SU-DHL-6 (cell line): ENCODE data around the gene ACER2.

Experiments used
- H2AFZ ChIP-seq: fragments of 200-600 bp; sonication (generic); 2 replicates; pipeline ENCODE4 v1.6.1; 2014; ENCODE audit warnings: low read depth, mild to moderate bottlenecking, moderate library complexity, mixed read lengths, antibody characterized with exemption, low read length; ENCODE audit not compliant: severe bottlenecking
- H3F3A ChIP-seq: fragments of 200-600 bp; shearing (Covaris generic); 2 replicates; pipeline ENCODE4 v1.6.0; 2016; ENCODE audit warnings: antibody characterized with exemption, mild to moderate bottlenecking; ENCODE audit not compliant: insufficient read depth
- H3K27ac ChIP-seq: fragments of 200-600 bp; sonication (generic); 2 replicates; pipeline ENCODE4 v1.5.1; 2016; ENCODE audit warnings: low read depth, mild to moderate bottlenecking, low read length, moderate library complexity, mixed read lengths
- H3K27me3 ChIP-seq: fragments of 200-600 bp; sonication (generic), shearing (Covaris generic); 2 replicates; pipeline ENCODE4 v1.6.0; 2014; ENCODE audit warnings: mild to moderate bottlenecking, low read length
- H3K36me3 ChIP-seq: fragments of 200-600 bp; sonication (generic); 2 replicates; pipeline ENCODE4 v1.6.1; 2014; ENCODE audit warnings: mild to moderate bottlenecking, low read length, mixed read lengths
- H3K4me2 ChIP-seq: fragments of 300-600, 200-600 bp; shearing (Covaris generic), sonication (generic); 2 replicates; pipeline ENCODE4 v1.6.0; 2014; ENCODE audit warnings: low read length, low read depth, mild to moderate bottlenecking; ENCODE audit not compliant: poor library complexity, severe bottlenecking
- H3K4me3 ChIP-seq: fragments of 200-600 bp; sonication (generic); 2 replicates; pipeline ENCODE4 v1.5.1; 2014; ENCODE audit warnings: antibody characterized with exemption, low read length, mild to moderate bottlenecking, mixed read lengths; ENCODE audit not compliant: insufficient read depth, poor library complexity, severe bottlenecking
- H3K79me2 ChIP-seq: fragments of 200-600 bp; sonication (generic); 2 replicates; pipeline ENCODE4 v1.6.1; 2014; ENCODE audit warnings: mild to moderate bottlenecking, low read length, moderate library complexity; ENCODE audit not compliant: insufficient read depth
- H3K9ac ChIP-seq: fragments of 200-600 bp; sonication (generic); 2 replicates; pipeline ENCODE4 v1.7.0; 2014; ENCODE audit warnings: mild to moderate bottlenecking, low read length
- H3K9me2 ChIP-seq: fragments of 200-600 bp; sonication (generic); replicated peaks from 2 replicates; pipeline ENCODE4 v1.6.1; 2014; ENCODE audit warnings: low read length; ENCODE audit not compliant: insufficient read depth
- H3K9me3 ChIP-seq: fragments of 200-600 bp; sonication (generic); 2 replicates; pipeline ENCODE4 v1.6.1; 2014; ENCODE audit warnings: low read length, mixed read lengths; ENCODE audit not compliant: insufficient read depth
- H4K20me1 ChIP-seq: fragments of 200-600 bp; sonication (generic); 2 replicates; pipeline ENCODE4 v1.6.1; 2014; ENCODE audit warnings: low read depth, mild to moderate bottlenecking, antibody characterized with exemption, low read length, moderate library complexity, mixed read lengths
- EZH2phosphoT487 ChIP-seq: fragments of 200-600 bp; sonication (generic), shearing (Covaris generic); conservative IDR thresholded peaks from 2 replicates; pipeline ENCODE4 v1.6.1; 2018; ENCODE audit warnings: mild to moderate bottlenecking, antibody characterized with exemption, low read length, moderate library complexity, mixed read lengths
- TF ChIP-seq, protein P1 (sequence below): fragments of 200-600 bp; sonication (generic); IDR thresholded peaks from one replicate; pipeline ENCODE4 v1.5.1; 2017; ENCODE audit warnings: antibody characterized with exemption, mild to moderate bottlenecking, low read length, moderate library complexity; ENCODE audit not compliant: insufficient read depth, poor library complexity, severe bottlenecking

ACER2 gene

DNA sequence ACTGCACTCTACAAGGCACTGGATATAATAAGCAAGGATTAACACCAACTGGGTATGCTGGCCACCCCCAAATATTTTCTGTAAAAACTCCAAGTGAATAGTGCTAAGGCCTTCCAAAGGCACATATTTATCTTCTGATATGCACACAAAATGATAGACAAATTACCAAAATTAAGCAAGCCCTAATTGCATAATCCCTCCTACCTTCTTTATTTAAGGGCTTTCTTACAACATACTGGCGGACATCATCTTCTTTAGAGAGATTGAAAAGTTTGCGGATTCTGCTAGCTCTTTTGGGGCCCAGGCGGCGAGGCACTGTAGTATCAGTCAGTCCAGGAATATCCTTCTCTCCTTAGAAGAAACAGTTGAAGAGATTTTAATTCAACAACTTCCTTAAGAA is 30.6 kb upstream of the ACER2 start:
- peak overlapping the region; percentile 93 for H3K9ac ChIP-seq
- H3F3A ChIP-seq, result peaks cover 86% of the 10 kb centered on the region
- H3K27ac ChIP-seq, result peak overlapping the region; percentile 85
- no peak for TF ChIP-seq EZH2phosphoT487
- TF ChIP-seq, protein P1, sequence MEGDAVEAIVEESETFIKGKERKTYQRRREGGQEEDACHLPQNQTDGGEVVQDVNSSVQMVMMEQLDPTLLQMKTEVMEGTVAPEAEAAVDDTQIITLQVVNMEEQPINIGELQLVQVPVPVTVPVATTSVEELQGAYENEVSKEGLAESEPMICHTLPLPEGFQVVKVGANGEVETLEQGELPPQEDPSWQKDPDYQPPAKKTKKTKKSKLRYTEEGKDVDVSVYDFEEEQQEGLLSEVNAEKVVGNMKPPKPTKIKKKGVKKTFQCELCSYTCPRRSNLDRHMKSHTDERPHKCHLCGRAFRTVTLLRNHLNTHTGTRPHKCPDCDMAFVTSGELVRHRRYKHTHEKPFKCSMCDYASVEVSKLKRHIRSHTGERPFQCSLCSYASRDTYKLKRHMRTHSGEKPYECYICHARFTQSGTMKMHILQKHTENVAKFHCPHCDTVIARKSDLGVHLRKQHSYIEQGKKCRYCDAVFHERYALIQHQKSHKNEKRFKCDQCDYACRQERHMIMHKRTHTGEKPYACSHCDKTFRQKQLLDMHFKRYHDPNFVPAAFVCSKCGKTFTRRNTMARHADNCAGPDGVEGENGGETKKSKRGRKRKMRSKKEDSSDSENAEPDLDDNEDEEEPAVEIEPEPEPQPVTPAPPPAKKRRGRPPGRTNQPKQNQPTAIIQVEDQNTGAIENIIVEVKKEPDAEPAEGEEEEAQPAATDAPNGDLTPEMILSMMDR, result no peak
- peak overlapping the region; percentile 97 for H3K4me3 ChIP-seq
- H2AFZ ChIP-seq, result no peak overlapping the region
- peaks cover 40% of the 10 kb centered on the region for H4K20me1 ChIP-seq
- H3K27me3 ChIP-seq, result no peaks in the 10 kb centered on the region
- peak overlapping the region; percentile 83 for H3K4me2 ChIP-seq
- no peaks in the 10 kb centered on the region for H3K9me3 ChIP-seq
- peaks cover 62% of the 10 kb centered on the region for H3K36me3 ChIP-seq
- H3K79me2 ChIP-seq, result peaks cover 32% of the 10 kb centered on the region
- H3K9me2 ChIP-seq, result no peaks in the 10 kb centered on the region

DNA sequence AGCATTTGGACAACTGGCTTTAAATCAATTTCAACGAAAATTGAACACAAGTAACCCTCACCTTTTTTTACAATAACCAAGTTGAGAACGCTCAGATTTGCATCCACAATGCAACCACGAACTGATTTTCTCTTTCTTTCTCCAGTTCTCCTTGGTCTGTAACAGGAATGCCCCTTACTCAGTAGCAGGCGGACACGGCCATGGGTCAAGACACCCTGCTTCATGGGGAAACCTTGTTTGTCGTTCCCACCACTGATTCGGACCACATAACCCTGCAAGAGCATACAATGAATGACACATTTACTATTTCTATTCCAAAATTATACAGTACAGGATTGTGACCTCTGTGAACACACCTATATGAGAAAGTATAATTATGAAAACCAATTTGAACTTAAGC is 30.2 kb upstream of the ACER2 start:
- Histone ChIP-seq H2AFZ (no peak overlapping the region), H3K4me3 (peak overlapping the region; percentile 97), H4K20me1 (peaks cover 40% of the 10 kb centered on the region), H3K9me2 (no peaks in the 10 kb centered on the region), H3K9me3 (no peaks in the 10 kb centered on the region), H3K27me3 (no peaks in the 10 kb centered on the region), H3K27ac (peak overlapping the region; percentile 85), H3K79me2 (peaks cover 32% of the 10 kb centered on the region), H3K4me2 (peak overlapping the region; percentile 83), H3K9ac (peak overlapping the region; percentile 93), H3F3A (peaks cover 82% of the 10 kb centered on the region), H3K36me3 (peaks cover 57% of the 10 kb centered on the region)
- TF ChIP-seq EZH2phosphoT487, result no peak
- TF ChIP-seq, protein P1, result no peak

DNA sequence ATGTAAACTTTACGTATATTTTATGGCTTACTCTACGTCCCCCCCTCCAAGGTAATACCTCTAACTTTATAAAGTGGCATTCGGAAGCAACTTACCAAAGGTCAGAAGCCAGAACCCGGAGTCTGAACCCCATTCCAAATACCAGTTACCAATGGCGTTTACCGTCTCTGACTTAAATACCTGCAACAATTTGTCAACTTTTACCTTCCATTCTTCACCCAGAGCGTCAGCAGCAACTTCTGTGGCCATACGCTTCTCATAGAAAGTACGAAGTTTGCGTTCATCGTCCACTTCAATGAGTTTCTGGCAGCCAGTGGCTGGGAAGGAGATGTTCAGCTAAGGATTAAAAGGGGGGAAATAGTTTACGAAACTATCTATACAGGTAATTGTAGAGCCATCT is 29.5 kb upstream of the ACER2 start:
- Histone ChIP-seq H3K9me2 (no peaks in the 10 kb centered on the region), H3K27ac (peak overlapping the region; percentile 85), H4K20me1 (peaks cover 40% of the 10 kb centered on the region), H3K79me2 (peaks cover 32% of the 10 kb centered on the region), H3K27me3 (no peaks in the 10 kb centered on the region), H3F3A (peaks cover 75% of the 10 kb centered on the region), H3K4me3 (peak overlapping the region; percentile 97), H3K36me3 (peaks cover 51% of the 10 kb centered on the region), H3K9me3 (no peaks in the 10 kb centered on the region), H3K4me2 (peak overlapping the region; percentile 83), H2AFZ (no peak overlapping the region), H3K9ac (peak overlapping the region; percentile 93)
- TF ChIP-seq, protein P1, result no peak
- TF ChIP-seq EZH2phosphoT487, result no peak

GRCh38 chr9:19379697-19380046 is 29.1 kb upstream of the ACER2 start:
- peaks cover 32% of the 10 kb centered on the region for H3K79me2 ChIP-seq
- H3K27ac ChIP-seq, result peak overlapping the region; percentile 85
- peak overlapping the region; percentile 93 for H3K9ac ChIP-seq
- H3K9me3 ChIP-seq, result no peaks in the 10 kb centered on the region
- TF ChIP-seq EZH2phosphoT487, result no peak
- TF ChIP-seq, protein P1, result no peak
- no peaks in the 10 kb centered on the region for H3K27me3 ChIP-seq
- peak overlapping the region; percentile 97 for H3K4me3 ChIP-seq
- peak overlapping the region; percentile 4 for H2AFZ ChIP-seq
- H3F3A ChIP-seq, result peaks cover 71% of the 10 kb centered on the region
- H3K9me2 ChIP-seq, result no peaks in the 10 kb centered on the region
- H3K36me3 ChIP-seq, result peaks cover 47% of the 10 kb centered on the region
- H4K20me1 ChIP-seq, result peaks cover 40% of the 10 kb centered on the region
- H3K4me2 ChIP-seq, result peak overlapping the region; percentile 83
